GM23338 (cell line): ENCODE results near the gene LRMDA. TPM values are rescaled to one million over a fixed set of nuclear protein-coding genes. Genes with fewer than 3 reads are reported as not detected.

ENCODE experiments used
- ATAC-seq: fragments of 200-7000 bp; cut with Tn5 transposase; 3 replicates; pipeline ENCODE4 v1.9.1; 2020
- DNase-seq: peaks from one replicate; pipeline ENCODE4 v3.0.0-alpha.2; 2015; ENCODE audit warnings: low spot score
- H2AFZ ChIP-seq: fragments of 200-600 bp; sonication (generic); 2 replicates; pipeline ENCODE4 v1.8.0; 2016; ENCODE audit warnings: antibody characterized with exemption, mild to moderate bottlenecking, moderate library complexity
- H3F3A ChIP-seq: fragments of 200-600 bp; sonication (generic); replicated peaks from 2 replicates; pipeline ENCODE4 v1.8.0; 2017; ENCODE audit warnings: antibody characterized with exemption, mixed run types, low read depth
- H3K27ac ChIP-seq: fragments of 200-600 bp; sonication (generic); 2 replicates; pipeline ENCODE4 v1.6.1; 2016; ENCODE audit warnings: low read depth
- H3K27me3 ChIP-seq: fragments of 200-600 bp; sonication (generic); 2 replicates; pipeline ENCODE4 v1.8.0; 2016; ENCODE audit warnings: mild to moderate bottlenecking, mixed run types, moderate library complexity; ENCODE audit not compliant: insufficient read depth
- H3K36me3 ChIP-seq: fragments of 200-600 bp; sonication (generic); 2 replicates; pipeline ENCODE4 v1.8.0; 2016; ENCODE audit warnings: mild to moderate bottlenecking; ENCODE audit not compliant: insufficient read depth
- H3K4me1 ChIP-seq: fragments of 200-600 bp; sonication (generic); 2 replicates; pipeline ENCODE4 v1.8.0; 2016; ENCODE audit warnings: mild to moderate bottlenecking, moderate library complexity; ENCODE audit not compliant: insufficient read depth
- H3K4me2 ChIP-seq: fragments of 200-600 bp; sonication (generic); 2 replicates; pipeline ENCODE4 v1.7.1; 2017; ENCODE audit warnings: mixed run types
- H3K4me3 ChIP-seq: fragments of 200-600 bp; sonication (generic); 2 replicates; pipeline ENCODE4 v1.6.1; 2016; ENCODE audit warnings: mixed run types
- H3K79me2 ChIP-seq: fragments of 200-600 bp; sonication (generic); replicated peaks from 2 replicates; pipeline ENCODE4 v1.8.0; 2017; ENCODE audit warnings: mild to moderate bottlenecking; ENCODE audit not compliant: insufficient read depth
- H3K9me2 ChIP-seq: fragments of 200-600 bp; sonication (generic); 2 replicates; pipeline ENCODE4 v1.8.0; 2017; ENCODE audit not compliant: insufficient read depth
- H4K20me1 ChIP-seq: fragments of 200-600 bp; sonication (generic); replicated peaks from 2 replicates; pipeline ENCODE4 v1.8.0; 2017; ENCODE audit warnings: mild to moderate bottlenecking; ENCODE audit not compliant: insufficient read depth
- H3K27ac Mint-ChIP-seq: 2 replicates; pipeline ENCODE4 v1.8.0; 2020; ENCODE audit warnings: inconsistent platforms, mild to moderate bottlenecking, moderate library complexity, mixed read lengths
- H3K27me3 Mint-ChIP-seq: 3 replicates; pipeline ENCODE4 v1.8.0; 2022; ENCODE audit warnings: low read depth, mild to moderate bottlenecking, moderate library complexity, mixed read lengths, inconsistent platforms; ENCODE audit not compliant: insufficient read depth, poor library complexity
- H3K36me3 Mint-ChIP-seq: 3 replicates; pipeline ENCODE4 v1.8.0; 2021; ENCODE audit warnings: low read depth, mild to moderate bottlenecking, inconsistent platforms, moderate library complexity, mixed read lengths
- H3K4me1 Mint-ChIP-seq: 3 replicates; pipeline ENCODE4 v1.8.0; 2020; ENCODE audit warnings: mild to moderate bottlenecking, inconsistent platforms, mixed read lengths
- H3K4me3 Mint-ChIP-seq: 3 replicates; pipeline ENCODE4 v1.8.0; 2021; ENCODE audit warnings: moderate library complexity, mild to moderate bottlenecking, inconsistent platforms, mixed read lengths
- H3K9me3 Mint-ChIP-seq: 3 replicates; pipeline ENCODE4 v1.8.0; 2020; ENCODE audit warnings: moderate library complexity, mild to moderate bottlenecking, inconsistent platforms, mixed read lengths
- CTCF ChIP-seq, 2 experiments: fragments of 200-600 bp in 1 of 2; sonication (generic) in 1 of 2; conservative IDR thresholded peaks; 2 replicates each; pipeline versions ENCODE4 v1.5.1 to v1.6.1; 2016 to 2017; ENCODE audit warnings: antibody characterized with exemption in 2 of 2, low read depth in 2 of 2, mild to moderate bottlenecking in 2 of 2, moderate library complexity in 1 of 2
- JUNB ChIP-seq: IDR thresholded peaks from one replicate; pipeline ENCODE4 v1.6.1; 2016; ENCODE audit warnings: antibody characterized with exemption; ENCODE audit not compliant: unreplicated experiment
- REST ChIP-seq: IDR thresholded peaks from one replicate; pipeline ENCODE4 v1.6.1; 2018; ENCODE audit warnings: antibody characterized with exemption; ENCODE audit not compliant: unreplicated experiment
- STAT1 ChIP-seq: IDR thresholded peaks from one replicate; pipeline ENCODE4 v1.6.1; 2016; ENCODE audit warnings: antibody characterized with exemption; ENCODE audit not compliant: unreplicated experiment
- ZNF114 ChIP-seq: fragments of 250-450 bp; sonication (Bioruptor Pico); IDR thresholded peaks from 2 replicates; pipeline ENCODE4 v1.5.0; 2020; ENCODE audit warnings: mild to moderate bottlenecking, moderate library complexity
- ZNF462 ChIP-seq: fragments of 250-450 bp; sonication (Bioruptor Pico); IDR thresholded peaks from 2 replicates; pipeline ENCODE4 v1.5.0; 2020; ENCODE audit warnings: mild to moderate bottlenecking, moderate library complexity
- polyA plus RNA-seq: library from polyadenylated mRNA; unstranded; fragments of >200 nt; fragmentation: Nextera tagmentation; extraction: Ambion mirVana; gene quantifications from 2 replicates; pipeline ENCODE4 v1.2.1, GENCODE V29; 2016
- total RNA-seq: library from RNA; depleted of rRNA; stranded (reverse); fragments of >200 nt; shearing (Covaris generic); gene quantifications from 2 replicates; pipeline ENCODE4 v1.2.3, GENCODE V29; 2014

Gene LRMDA
- total and polyA plus RNA-seq, 2 experiments from 2014 or later: 0.90 to 1.8 TPM

GRCh38 chr10:75895259-75895658 lies 463.8 kb downstream of the LRMDA start:
- Histone ChIP-seq H3K4me3 (no peak overlapping the region), H4K20me1 (no peaks in the 10 kb centered on the region), H3K4me2 (no peak overlapping the region), H3K79me2 (no peaks in the 10 kb centered on the region), H3K9me2 (0 out of 2 replicates have a peak, but pooled peaks cover 9% of the 10 kb centered on the region), H3K36me3 (no peaks in the 10 kb centered on the region), H2AFZ (no peak overlapping the region), H3K4me1 (no peaks in the 10 kb centered on the region), H3K27me3 (no peaks in the 10 kb centered on the region), H3F3A (no peaks in the 10 kb centered on the region), H3K27ac (no peak overlapping the region)
- H3K27me3 Mint-ChIP-seq: no peaks in the 10 kb centered on the region
- no peak overlapping the region for H3K27ac Mint-ChIP-seq
- TF ChIP-seq CTCF (conservative IDR thresholded peaks at IDR 0.05; ENCODE audit: low read depth in 2 of 2) (no peak), ZNF462 (no peak), STAT1 (no peak), ZNF114 (no peak), REST (no peak), JUNB (no peak)
- DNase-seq (no peak), ATAC-seq (no peak)
- no peak overlapping the region for H3K4me3 Mint-ChIP-seq
- H3K4me1 Mint-ChIP-seq: peaks cover 2% of the 10 kb centered on the region; the same call in 1 of the 3 replicates
- H3K36me3 Mint-ChIP-seq: no peaks in the 10 kb centered on the region
- no peaks in the 10 kb centered on the region for H3K9me3 Mint-ChIP-seq
